Fibroblast of the aortic adventitia (primary cell): ENCODE results near the gene KLHL34. TPM values are rescaled to one million over a fixed set of nuclear protein-coding genes. Genes with fewer than 3 reads are reported as not detected.
A peak's percentile ranks its signal among the peaks of the same experiment; 100 is the strongest.

ENCODE experiments used
- DNase-seq: peaks from one replicate; pipeline ENCODE4 v3.0.0-alpha.2; 2010; ENCODE audit warnings: low read depth
- H3K4me3 ChIP-seq: 2 replicates; pipeline ENCODE4 v1.5.1; 2011; ENCODE audit warnings: low read depth, mild to moderate bottlenecking, control low read depth, low read length, moderate library complexity
- total RNA-seq: library from RNA; depleted of rRNA; stranded (reverse); fragments of >200 nt; gene quantifications from 2 replicates; pipeline ENCODE4 v1.2.3, GENCODE V29; 2012; ENCODE audit warnings: low replicate concordance
- TF ChIP-seq, protein P1 (sequence below): IDR thresholded peaks from 2 replicates; pipeline ENCODE4 v1.5.1; 2011; ENCODE audit warnings: mild to moderate bottlenecking, low read length, control low read depth, inconsistent platforms; ENCODE audit not compliant: insufficient read depth

KLHL34 gene
- total RNA-seq, 1 donor = not detected

DNA sequence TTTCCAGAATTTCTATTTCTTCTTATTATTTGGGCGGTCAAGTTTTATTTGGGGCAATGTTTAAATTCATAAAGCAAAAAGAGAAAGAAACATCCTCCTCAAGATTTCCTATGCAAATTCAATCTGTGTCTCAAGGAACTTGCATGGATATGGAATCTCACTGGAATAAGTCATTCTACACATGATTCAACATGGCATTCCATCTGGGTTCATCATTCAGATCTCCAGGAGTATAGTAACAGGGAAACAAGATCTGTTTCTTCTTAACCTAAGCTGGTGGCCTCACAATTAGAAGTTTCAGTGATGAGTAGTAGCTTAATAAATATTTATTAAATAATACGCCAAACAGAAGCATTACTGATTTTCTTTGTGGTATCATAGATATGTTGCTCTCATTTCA lies 19.8 kb downstream of the KLHL34 start:
- H3K4me3 ChIP-seq = no peak overlapping the region
- TF ChIP-seq, protein P1, sequence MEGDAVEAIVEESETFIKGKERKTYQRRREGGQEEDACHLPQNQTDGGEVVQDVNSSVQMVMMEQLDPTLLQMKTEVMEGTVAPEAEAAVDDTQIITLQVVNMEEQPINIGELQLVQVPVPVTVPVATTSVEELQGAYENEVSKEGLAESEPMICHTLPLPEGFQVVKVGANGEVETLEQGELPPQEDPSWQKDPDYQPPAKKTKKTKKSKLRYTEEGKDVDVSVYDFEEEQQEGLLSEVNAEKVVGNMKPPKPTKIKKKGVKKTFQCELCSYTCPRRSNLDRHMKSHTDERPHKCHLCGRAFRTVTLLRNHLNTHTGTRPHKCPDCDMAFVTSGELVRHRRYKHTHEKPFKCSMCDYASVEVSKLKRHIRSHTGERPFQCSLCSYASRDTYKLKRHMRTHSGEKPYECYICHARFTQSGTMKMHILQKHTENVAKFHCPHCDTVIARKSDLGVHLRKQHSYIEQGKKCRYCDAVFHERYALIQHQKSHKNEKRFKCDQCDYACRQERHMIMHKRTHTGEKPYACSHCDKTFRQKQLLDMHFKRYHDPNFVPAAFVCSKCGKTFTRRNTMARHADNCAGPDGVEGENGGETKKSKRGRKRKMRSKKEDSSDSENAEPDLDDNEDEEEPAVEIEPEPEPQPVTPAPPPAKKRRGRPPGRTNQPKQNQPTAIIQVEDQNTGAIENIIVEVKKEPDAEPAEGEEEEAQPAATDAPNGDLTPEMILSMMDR = no peak
- peak; percentile 20 for DNase-seq

DNA sequence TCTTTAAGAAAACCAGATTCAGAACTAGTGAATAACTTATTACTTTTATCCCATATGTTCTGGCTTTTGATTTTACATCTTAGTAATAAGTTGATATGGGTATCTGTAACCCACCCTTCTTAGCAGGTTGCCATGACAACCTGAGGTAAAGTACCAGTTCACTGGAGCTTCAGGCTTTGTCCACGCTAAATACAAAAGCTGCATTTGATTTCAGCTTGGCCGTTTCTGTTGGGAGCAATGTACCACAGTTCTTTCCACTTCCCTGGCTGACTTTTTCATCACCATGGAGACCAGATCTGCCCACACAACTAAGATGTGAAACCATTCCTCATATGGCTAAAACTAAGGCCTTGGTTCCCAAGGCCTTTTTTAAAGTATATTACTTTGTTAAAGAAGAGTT lies 26.1 kb downstream of the KLHL34 start:
- TF ChIP-seq, protein P1 = no peak
- H3K4me3 ChIP-seq = no peak overlapping the region
- DNase-seq = peak; percentile 2

DNA sequence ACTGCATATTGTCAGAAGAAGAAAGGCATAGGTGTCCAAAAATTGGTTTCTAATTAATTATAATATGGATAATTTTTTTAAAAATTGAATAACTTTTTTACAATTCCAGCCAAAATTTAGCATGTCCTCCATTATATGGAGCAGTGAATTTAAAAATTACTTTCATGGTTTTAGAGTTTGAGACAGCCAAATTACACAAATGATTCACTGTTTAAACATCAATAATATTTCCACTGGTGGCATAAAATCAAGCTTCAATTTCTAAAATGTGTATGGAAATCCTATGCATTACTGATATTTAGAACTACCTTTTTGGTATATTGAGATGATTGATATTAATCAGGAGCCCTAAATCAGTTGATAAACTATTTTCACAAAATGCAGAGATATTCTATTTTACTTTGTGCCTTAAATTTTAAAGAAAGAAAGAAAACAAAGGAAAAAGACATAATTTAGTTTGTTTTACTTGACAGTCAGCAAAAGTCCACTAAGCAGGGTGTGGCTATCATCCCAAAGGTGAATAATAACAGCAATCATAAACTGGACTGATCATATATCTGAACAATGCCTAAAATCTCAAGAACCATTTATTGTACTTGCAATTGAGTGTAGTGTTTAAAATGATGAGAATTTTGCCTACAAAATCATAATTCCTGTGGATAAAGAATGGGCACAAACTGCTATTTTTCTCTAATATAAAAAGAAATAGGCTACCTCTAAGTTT lies 34.2 kb downstream of the KLHL34 start:
- no peak overlapping the region for H3K4me3 ChIP-seq
- TF ChIP-seq, protein P1 = no peak
- DNase-seq = no peak

DNA sequence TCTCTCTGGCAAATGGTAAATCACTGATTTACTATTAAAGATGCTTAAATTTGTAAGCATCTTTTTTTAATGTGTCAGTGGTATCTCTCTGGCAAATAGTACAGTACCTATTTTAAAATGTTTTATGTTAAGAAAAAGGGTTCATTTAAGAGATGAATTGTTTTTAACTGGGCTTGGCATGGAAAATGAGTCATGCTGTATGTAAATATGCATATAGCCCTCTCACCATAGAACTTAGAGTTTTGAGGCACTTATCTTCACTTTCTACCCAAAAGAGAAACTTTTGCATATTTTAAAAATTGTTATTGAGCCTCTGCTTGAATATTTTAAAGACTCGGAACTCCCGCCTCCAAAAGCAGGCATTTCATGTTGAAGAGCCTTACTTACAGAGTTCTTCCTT lies 37.9 kb downstream of the KLHL34 start:
- H3K4me3 ChIP-seq = no peak overlapping the region
- TF ChIP-seq, protein P1 = no peak
- no peak for DNase-seq

DNA sequence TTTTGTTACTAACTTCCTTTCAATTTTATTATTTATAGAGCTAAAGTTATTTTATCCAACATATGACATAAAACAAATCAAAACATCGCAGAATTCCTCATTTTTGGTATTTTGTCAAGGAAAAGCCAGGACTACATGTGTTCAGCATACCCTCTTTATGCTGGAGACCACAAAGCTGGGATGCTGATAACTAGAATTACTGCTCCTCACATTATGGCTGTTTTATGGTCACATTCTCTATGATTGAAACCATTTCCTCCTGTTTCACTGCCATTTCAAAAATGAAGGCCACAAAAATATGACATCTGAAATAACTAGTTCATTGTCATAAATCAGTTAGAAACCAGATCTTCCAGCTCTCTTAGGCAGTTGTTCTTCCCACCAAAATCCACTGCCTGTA lies 41.7 kb downstream of the KLHL34 start:
- TF ChIP-seq, protein P1 = no peak
- no peak for DNase-seq
- no peak overlapping the region for H3K4me3 ChIP-seq

DNA sequence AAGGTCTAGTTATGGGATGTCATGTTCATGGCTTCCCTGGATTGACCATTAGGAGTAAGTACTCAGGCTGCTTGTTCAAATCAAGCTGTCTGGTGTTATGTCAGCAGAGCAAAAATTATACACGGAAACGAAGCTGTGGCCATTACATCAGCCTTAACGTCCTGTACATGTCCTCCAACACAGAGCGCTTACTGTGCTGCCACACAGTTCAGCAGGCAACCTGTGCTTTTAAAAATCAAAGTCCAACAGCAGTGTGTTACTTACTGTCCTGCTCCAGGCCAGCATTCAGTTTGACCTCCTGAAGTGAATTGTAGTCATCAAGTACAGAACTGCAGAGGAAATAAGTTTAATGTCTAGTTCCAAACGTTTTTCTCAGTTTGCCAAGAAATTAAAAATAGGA lies 46.0 kb downstream of the KLHL34 start:
- H3K4me3 ChIP-seq = no peak overlapping the region
- DNase-seq = no peak
- TF ChIP-seq, protein P1 = no peak

DNA sequence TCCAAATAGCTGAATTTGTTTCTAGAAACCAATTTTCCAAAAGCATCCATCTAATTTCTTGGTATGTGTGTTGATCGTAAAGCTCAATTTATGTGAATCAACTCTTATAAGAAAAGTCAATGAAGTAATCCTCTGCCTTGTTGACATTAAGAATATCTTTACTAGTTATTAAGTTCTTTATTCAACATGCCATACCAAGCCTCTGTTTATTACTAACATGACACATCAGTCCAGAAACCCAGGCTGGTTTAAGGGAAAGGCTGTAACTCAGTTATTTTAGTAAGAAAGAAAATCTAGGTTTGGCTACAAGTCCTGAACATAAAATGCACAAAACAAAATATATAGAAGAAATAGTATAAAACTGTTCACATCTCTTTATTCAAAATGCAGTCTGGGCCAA lies 48.0 kb downstream of the KLHL34 start:
- no peak for DNase-seq
- H3K4me3 ChIP-seq = no peak overlapping the region
- TF ChIP-seq, protein P1 = no peak
